HL-60/S4 treated with phorbol 12-myristate 13-acetate at 8.2 ng/mL for 4 days and 3 days (cell line): ENCODE data around the gene DVL3.
"Not testable (repeated sequence)": the region's sequence is repeated elsewhere in the genome, so short reads cannot be mapped to it uniquely, and the experiment has no call there.

Experiments
- in situ Hi-C: fragments of 300-500 bp; cut with MboI; formaldehyde crosslinking; loops from 2 replicates; pipeline ENCODE4 v1.15.0; 2022; ENCODE audit warnings: low sequenced_read_pairs

DVL3 gene

GRCh38 chr3:184155644-184156521, 706 bp downstream of the DVL3 start:
- in situ Hi-C loops: no loop called here

GRCh38 chr3:184156522-184156955, 1.4 kb downstream of the DVL3 start:
- in situ Hi-C loops: no loop called here

DNA sequence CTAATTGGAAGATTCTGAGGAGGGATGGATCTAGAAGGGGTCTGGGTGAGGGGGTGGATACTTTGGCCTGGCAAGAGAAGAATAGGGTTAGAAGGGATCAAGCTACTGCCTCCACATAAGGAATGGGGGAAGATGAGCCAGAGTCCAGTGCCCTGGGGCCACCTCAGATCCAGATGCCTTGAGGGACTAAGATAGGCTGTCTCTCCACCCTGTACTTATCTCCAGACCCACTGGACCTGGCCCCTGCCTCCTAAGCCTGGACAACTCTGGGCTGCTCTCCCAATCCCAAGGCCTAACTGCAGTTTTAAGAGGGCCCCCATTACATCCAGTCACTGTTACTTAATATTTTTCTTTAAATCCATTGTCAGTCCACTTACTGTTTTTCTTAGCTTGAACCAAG, 2.0 kb downstream of the DVL3 start:
- in situ Hi-C loops: no loop called here

DNA sequence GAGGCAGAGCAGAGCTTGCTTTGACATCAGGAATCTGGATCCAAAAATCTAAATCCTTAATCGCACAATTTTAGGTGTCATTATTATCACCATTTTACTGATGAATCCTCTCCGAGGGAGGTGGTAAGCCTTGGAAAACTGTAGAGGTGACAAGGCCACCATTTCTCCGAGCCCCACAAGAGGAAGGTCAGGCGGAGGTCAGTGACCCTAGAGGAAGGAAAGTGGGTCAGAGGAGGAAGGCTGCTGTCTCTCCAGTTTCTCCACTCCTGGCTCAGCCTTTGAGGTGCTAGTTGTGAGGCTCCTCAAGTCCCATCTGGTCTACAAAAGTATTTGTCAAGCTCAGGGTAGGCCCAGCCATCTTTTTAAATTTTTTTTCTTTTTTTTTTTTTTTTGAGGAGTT, 3.2 kb downstream of the DVL3 start:
- in situ Hi-C loops: no loop called here

- in situ Hi-C loops: no loop called here
Observed at GRCh38 chr3:184160456-184160855, 5.3 kb downstream of the DVL3 start.

- in situ Hi-C loops: not testable (repeated sequence)
Observed at GRCh38 chr3:184162571-184163070, 7.4 kb downstream of the DVL3 start.

DNA sequence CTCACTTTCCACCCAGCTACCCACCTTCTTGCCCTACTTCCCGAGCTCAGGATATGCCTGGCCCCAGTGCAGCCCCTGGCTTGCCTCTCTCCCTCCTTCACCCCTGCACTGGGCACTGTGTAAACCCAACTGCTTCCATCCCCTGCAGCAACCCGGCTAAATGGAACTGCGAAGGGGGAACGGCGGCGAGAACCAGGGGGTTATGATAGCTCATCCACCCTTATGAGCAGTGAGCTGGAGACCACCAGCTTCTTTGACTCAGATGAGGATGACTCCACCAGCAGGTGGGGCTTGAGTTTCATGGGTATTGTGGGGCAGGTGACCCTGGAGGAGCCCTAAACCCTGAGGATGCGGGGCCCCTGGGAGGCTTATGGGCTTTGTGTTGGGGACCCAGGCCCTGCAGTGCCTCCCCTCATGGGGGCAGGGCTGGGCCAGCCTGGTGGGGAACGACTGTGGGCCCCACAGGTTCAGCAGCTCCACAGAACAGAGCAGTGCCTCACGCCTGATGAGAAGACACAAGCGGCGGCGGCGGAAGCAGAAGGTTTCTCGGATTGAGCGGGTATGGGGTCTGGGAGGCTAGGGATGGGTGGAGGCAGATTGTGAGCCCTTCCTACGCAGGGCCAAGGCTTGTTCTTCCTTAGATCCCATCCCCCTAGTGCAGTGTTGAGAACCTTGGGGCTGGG, 9.6 kb downstream of the DVL3 start:
- in situ Hi-C loops: no loop called here

DNA sequence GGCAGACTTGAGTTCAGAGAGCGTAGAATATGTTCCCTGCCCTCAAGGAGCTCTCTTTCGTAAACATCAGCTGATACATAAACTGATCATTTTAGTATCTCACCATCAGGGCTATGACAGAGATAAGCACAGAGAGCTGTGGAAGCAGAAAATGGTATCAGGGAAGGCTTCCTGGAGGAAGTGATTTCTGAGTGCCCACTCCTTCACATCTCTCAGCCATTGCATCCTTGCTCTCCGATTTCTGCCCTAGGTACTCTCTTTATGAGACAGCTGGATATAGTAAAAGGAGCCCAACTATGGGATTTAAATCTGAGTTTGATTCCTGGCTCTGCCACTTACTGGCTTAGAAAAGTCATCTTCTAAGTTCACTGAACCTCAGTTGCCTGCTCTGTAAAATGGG, 10.4 kb downstream of the DVL3 start:
- in situ Hi-C loops: no loop called here

DNA sequence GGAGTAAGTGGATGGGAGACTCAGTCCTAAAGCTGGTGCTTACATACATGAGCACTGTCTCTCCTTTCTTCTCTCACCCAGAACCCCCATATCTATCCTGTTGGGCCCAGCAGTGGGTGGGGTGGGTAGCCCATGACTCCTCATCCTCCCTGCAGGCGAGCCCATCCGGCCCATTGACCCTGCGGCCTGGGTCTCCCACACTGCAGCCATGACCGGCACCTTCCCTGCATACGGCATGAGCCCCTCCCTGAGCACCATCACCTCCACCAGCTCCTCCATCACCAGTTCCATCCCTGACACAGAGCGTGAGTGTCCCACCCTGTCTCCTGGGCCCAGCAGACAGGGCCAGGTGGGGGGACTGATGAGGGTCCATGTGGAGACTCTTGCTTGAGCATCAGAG, 11.5 kb downstream of the DVL3 start:
- in situ Hi-C loops: no loop called here

- in situ Hi-C loops: no loop called here
Observed at GRCh38 chr3:184167786-184168185, 12.6 kb downstream of the DVL3 start.

DNA sequence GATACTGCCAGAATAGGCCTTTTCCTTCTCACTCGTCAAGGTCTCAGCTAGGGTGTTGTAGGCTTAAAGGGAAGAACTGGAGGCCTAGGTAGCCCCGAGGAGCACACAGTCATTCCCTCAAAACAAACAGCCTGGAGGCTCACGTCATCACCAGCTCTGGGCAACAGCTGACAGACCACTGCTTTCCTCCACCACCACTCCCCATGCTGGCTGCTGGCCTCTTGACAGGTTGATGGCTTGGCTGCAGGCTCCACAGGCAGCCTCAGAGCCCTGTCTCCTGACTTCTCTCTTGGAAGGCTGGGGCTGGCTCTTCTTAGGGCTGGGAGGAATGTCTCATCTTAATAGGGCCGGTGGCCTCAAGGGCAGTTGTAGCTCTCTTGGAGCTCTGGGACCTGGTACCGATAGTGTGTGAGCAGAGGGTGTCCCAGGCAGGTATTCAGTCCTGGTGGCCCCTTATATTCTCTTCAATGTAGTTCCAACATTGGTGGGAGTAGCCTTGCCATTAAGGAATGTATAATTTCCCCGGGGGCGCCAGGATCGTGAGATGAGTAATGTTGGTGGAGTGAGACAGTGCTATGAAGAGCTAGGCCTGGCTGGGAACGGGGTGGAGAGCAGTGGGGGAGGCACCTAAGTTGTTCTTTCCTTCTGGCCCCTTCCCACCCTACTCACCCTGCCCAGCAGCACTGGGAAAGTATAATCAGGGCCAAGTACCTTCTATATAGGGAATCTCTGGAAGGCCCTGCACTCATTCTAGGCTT, 13.4 kb downstream of the DVL3 start:
- in situ Hi-C loops: no loop called here

GRCh38 chr3:184169896-184170875, 15.0 kb downstream of the DVL3 start:
- in situ Hi-C loops: no loop called here

GRCh38 chr3:184171562-184171961, 16.4 kb downstream of the DVL3 start:
- in situ Hi-C loops: no loop called here

DNA sequence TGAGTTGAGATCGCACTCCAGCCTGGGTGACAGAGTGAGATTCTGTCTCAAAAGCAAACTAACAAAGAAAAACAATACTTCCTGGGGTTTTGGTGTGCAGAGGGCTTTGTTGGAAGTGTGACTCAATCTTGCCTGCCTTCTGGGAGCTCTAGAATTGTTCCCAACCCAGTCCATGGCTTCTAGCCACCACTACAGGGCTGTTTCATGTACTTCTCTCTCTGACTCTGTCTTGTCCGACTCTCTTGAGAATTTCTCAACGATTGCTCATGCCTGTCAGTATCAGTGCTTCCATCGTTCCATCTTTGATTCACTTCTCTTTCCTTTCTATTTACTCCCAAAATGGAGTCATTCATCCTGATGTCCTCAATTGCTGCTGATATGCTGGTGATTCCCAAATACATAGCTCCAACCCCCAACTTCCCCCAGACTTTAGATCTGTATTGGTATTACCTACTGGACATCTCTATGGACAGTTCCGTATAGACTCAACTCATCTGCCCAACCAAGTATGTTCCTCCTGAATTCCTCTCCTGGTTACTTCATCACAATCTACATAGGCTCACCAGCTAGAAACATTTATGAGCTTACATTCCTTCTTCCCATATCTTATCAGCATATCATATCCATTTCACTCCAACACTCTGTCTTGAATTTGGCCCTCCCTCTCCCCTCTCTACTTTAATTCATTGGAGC, 17.6 kb downstream of the DVL3 start:
- in situ Hi-C loops: no loop called here

GRCh38 chr3:184173374-184173722, 18.2 kb downstream of the DVL3 start:
- in situ Hi-C loops: no loop called here

DNA sequence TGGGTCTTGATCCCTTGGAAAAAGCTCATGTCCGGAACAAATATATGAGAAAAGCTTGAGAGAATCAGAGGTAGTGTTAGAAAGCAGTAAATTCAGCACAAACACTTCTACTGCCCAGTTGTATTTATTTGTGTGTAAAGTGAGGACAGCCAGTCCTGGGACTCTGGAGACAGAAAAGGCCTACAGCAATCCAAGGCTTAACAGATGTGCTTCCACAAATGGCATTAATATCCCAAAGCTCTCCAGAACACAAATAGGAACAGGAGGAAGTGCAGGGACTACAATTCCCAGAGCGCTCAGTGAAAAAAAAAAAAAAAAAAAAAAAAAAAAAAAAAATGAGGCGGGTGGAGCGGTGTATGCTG, 19.1 kb downstream of the DVL3 start:
- in situ Hi-C loops: no loop called here

- in situ Hi-C loops: no loop called here
Observed at GRCh38 chr3:184174646-184175492, 19.7 kb downstream of the DVL3 start, which contains the start of gene AP2M1. AP2M1 (plus strand) TSS chr3:184174855; CDS start chr3:184176994, 2,139 bp downstream.

GRCh38 chr3:184175506-184175905, 20.3 kb downstream of the DVL3 start:
- in situ Hi-C loops: no loop called here

GRCh38 chr3:184175981-184176376, 20.8 kb downstream of the DVL3 start:
- in situ Hi-C loops: no loop called here
